GM12892 (cell line): ENCODE results near the gene SGSH.

Source experiments
- POLR2A ChIP-seq: IDR thresholded peaks from 2 replicates; pipeline ENCODE4 v1.6.1; 2011; ENCODE audit warnings: low read depth, low read length, control low read depth
- POLR2AphosphoS5 ChIP-seq: IDR thresholded peaks from 2 replicates; pipeline ENCODE4 v1.6.1; 2011; ENCODE audit warnings: low read depth, low read length, control low read depth
- TAF1 ChIP-seq: IDR thresholded peaks from 2 replicates; pipeline ENCODE4 v1.6.1; 2011; ENCODE audit warnings: low read depth, mild to moderate bottlenecking, control low read depth, low read length, borderline replicate concordance

DNA sequence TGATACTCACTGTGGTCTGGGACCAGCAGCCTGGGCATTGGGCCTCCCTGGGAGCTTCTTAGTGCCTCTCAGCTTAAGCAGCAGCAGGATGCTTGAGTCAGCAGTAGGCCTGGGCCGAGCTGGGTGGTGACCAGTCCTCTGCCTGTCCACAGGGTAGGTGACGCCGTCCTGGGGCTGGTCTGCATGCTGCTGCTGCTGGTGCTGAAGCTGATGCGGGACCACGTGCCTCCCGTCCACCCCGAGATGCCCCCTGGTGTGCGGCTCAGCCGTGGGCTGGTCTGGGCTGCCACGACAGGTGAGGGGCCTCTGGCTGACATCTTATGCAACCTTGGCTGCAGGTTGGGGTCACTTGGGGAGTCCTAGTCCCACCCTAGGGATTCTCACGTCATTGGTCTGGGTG, 7.5 kb upstream of the SGSH start:
- TF ChIP-seq TAF1 = no peak
- TF ChIP-seq POLR2A = no peak
- TF ChIP-seq POLR2AphosphoS5 = no peak
